Mesodermal cell (in vitro differentiated cells): ENCODE data around the gene RGS12.

Experiments
- H3K27ac ChIP-seq: 2 replicates; pipeline ENCODE4 v1.7.0; 2013; ENCODE audit warnings: mild to moderate bottlenecking, low read depth, low read length, moderate library complexity; ENCODE audit not compliant: severe bottlenecking
- H3K36me3 ChIP-seq: 2 replicates; pipeline ENCODE4 v1.7.1; 2013; ENCODE audit warnings: mild to moderate bottlenecking, low read length, moderate library complexity; ENCODE audit not compliant: control insufficient read depth, insufficient read depth
- H3K4me1 ChIP-seq: one replicate; pipeline ENCODE4 v1.7.1; 2013; ENCODE audit warnings: mild to moderate bottlenecking, low read length; ENCODE audit not compliant: insufficient read depth, control insufficient read depth, poor library complexity, severe bottlenecking
- H3K4me3 ChIP-seq: 2 replicates; pipeline ENCODE4 v1.7.0; 2013; ENCODE audit warnings: low read length, control low read depth, mild to moderate bottlenecking; ENCODE audit not compliant: insufficient read depth, poor library complexity, severe bottlenecking; ENCODE audit errors: extremely low read depth
- H3K9me3 ChIP-seq: 2 replicates; pipeline ENCODE4 v1.7.1; 2013; ENCODE audit warnings: mild to moderate bottlenecking, low read length, moderate library complexity; ENCODE audit not compliant: control insufficient read depth
- WGBS, 2 experiments: methylation state at CpG; one replicate each; pipeline ENCODE4 v1.1.5; 2013; ENCODE audit warnings: missing lambda C conversion rate in 2 of 2; ENCODE audit not compliant: insufficient coverage in 2 of 2; 5-methylcytosine and 5-hydroxymethylcytosine counted together

RGS12 gene

DNA sequence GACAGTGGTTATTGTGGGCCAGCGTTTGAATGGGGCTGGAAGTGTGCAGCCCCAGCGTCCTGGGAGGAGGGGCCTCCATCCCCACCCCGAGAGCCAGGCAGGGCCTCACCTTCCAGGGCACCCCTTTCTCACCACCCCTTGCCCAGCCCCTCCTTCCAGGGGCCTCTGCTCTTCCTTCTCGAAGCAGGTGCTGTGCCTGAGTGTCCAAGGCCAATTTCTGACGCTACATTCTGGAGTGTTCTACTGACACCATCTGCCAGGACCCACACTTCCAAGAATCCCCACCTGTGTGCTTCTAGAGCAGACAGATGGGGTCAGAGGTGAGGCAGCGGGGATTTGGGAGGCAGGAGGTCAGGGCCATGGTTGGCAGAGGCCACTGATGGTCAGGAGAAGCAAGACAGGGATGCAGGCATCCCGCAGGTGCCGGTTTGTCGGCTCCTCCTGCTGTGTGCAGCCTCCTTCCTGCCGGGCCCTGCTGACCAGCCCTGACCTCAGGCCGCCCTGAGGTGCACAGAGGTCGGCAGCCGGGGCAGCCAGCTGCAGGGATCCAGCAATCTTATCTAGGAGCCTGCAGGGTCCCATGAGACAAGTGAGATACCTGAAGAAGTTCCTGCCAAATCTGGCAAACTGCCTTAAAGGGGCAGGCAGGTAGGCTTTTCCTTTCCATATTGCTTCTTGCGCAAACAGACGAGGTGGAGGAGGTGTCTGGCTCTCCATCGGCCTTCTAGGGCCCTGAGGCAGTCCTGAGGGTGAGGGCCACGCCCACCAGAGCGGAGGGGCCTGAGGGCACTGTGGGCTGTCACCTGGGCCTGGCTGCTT is 25.0 kb upstream of the RGS12 start:
- H3K4me1 ChIP-seq = no peaks in the 10 kb centered on the region
- H3K4me3 ChIP-seq = no peak overlapping the region
- 75 to 80% methylated on average over 15 to 16 of the region's 18 CpGs for WGBS, 2 experiments

DNA sequence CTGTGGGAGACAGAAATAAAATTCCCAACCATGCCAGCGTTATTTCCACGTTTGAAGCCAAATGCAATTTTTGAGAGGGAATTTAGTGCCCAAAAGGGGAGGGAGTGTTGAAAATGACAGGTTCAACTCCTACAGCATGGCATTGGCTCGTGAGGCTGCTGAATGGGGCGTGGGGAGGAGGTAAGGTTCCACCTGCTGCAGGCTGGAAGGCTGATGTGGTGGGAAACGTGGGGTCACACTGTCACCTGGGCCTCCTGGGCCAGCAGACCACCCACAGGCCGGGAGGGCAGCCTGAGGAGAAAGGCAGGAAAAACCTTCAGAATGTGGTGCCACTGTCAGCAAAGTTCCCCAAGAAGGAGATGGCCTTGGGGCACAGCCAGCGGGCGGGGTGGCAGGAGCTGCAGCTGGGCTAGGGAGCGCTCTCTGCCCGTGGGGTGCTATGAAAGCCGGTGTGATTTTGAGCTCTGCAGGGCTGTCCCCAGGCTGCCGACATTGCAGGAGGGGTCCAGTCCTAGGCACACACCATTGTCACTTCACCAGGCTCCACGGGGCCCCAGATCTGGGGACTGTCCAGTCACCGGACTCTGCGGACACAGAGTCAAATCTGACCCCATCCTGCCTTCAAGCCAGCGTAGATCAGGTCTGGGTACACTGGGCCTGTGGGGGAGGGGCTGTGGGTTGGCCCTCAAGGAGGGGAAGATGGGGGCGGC is 24.3 kb upstream of the RGS12 start:
- H3K4me3 ChIP-seq = no peak overlapping the region
- H3K9me3 ChIP-seq = no peaks in the 10 kb centered on the region
- no peaks in the 10 kb centered on the region for H3K36me3 ChIP-seq
- no peak overlapping the region for H3K27ac ChIP-seq
- no peaks in the 10 kb centered on the region for H3K4me1 ChIP-seq
- 90 to 91% methylated on average over 12 to 13 of the region's 17 CpGs for WGBS, 2 experiments

More for the DNA sequence above, 25.0 kb upstream of the RGS12 start:
- Histone ChIP-seq H3K9me3 (no peaks in the 10 kb centered on the region), H3K27ac (no peak overlapping the region), H3K36me3 (no peaks in the 10 kb centered on the region)

DNA sequence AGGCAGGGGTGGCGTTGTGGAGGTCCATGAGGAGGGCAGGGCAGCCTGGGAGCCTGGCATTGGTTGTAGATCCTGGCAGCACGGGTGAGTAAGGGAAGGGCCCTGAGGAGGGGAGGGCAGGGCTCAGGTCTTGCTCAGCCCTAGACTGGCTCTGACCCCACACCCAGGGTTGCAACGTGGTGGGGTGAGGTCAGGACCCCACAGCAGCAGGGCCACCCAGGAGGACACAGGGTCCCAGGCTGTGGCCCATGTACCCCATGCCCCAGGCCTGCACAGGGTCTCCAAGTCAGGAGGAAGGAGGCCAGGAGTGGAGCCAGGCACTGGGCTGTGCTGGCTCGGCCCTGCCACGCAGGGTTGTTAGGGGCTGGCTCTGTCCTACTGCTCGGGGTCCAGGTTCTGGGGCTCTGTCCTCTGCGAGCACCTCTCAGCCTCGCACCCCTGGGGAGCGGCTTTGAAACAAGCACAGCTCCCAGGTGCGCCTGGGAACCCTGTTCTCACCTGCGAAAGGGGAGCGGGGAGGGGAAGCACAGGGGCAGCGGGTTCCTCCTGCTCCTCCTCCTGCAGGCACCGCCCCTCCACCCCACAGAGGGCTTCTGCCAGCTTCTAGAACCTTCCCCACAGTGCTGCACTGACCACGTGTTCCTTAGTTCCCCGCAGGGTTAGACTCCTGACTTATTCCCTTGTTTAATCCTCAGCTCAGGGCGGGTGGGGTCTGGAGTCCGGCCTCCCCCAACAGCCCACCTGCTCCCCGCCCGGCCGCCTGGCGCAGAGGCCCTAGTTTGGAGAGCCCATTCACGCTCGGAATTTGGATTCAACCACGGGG is 23.5 kb upstream of the RGS12 start:
- WGBS, 2 experiments = 85 to 88% methylated on average over 16 to 25 of the region's 25 CpGs

DNA sequence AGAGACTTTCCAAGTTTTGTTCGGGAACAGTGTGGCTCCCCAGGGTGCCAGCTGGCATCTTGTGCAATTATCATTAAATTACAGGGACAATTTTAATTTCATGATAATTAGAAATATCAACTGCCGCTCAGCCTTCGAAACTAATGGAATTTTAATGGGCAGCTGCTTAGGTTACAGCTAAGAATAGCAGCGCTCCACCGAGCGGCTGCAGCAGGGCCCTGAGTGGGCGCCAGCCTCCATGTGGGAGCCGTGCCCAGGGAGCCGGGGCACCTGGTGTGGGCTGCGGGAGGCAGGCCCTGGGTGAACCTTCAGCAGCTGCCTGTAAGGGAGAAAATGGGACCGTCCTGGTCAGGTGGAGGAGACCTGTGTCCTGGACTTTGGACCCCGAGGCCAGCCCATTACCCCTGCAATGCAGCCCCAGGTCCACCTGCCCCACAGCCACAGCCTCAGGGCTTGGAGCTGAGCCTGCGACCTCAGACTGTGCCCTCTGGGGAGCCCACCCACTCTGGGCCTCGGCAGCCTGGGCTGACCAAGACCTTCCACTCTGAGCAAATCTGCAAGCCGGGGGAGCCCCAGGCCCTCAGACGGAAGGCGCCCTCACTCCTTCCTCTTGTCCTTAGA is 22.7 kb upstream of the RGS12 start:
- Histone ChIP-seq H3K36me3 (no peaks in the 10 kb centered on the region), H3K4me1 (no peaks in the 10 kb centered on the region), H3K9me3 (no peaks in the 10 kb centered on the region), H3K27ac (no peak overlapping the region), H3K4me3 (no peak overlapping the region)
- 90 to 92% methylated on average over 11 to 16 of the region's 17 CpGs for WGBS, 2 experiments

More for the DNA sequence above, 23.5 kb upstream of the RGS12 start:
- H3K9me3 ChIP-seq = no peaks in the 10 kb centered on the region
- H3K36me3 ChIP-seq = no peaks in the 10 kb centered on the region
- H3K4me3 ChIP-seq = no peak overlapping the region
- H3K27ac ChIP-seq = no peak overlapping the region
- no peaks in the 10 kb centered on the region for H3K4me1 ChIP-seq

DNA sequence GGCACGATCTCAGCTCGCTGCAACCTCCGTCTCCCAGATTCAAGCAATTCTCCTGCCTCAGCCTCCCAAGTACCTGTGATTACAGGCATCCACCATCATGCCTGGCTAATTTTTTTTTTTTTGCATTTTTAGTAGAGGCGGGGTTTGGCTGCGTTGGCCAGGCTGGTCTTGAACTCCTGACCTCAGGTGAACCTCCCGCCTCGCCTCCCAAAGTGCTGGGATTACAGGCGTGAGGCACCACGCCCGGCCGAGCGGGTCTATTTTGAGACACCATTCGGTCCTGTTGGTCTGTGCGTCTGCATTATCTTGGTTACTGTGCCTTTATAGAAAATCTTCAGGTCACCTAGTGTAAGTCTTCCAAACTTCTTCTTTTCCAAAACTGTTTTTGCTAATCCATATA is 21.7 kb upstream of the RGS12 start:
- H3K36me3 ChIP-seq = no peaks in the 10 kb centered on the region
- no peaks in the 10 kb centered on the region for H3K4me1 ChIP-seq
- H3K27ac ChIP-seq = no peak overlapping the region
- H3K4me3 ChIP-seq = no peak overlapping the region
- WGBS, 2 experiments = 83 to 87% methylated on average over 11 of the region's 14 CpGs
- no peaks in the 10 kb centered on the region for H3K9me3 ChIP-seq

DNA sequence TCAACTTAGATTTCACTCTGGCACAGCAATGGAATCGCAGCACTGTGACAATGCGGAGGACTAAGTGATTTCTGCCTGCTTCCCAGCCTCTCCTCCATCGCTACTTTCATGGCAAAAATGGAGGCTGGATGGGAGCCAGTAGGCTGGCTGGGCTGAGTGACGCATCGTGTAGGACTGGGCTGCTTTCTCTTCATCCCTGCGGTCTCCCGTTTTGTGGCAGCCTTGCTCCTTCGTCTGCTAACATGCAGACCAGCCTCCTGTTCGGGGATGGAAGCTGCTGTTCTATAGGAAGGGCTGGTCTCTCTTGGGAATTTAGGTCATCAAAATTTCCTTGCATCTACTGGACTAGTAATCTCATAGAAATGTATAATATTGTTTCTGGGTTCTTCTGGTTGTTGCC is 15.8 kb upstream of the RGS12 start:
- Histone ChIP-seq H3K4me1 (no peaks in the 10 kb centered on the region), H3K4me3 (no peak overlapping the region), H3K9me3 (peaks cover 5% of the 10 kb centered on the region), H3K36me3 (no peaks in the 10 kb centered on the region), H3K27ac (no peak overlapping the region)
- WGBS, 2 experiments = 87 to 93% methylated on average over 5 to 9 of the region's 9 CpGs

DNA sequence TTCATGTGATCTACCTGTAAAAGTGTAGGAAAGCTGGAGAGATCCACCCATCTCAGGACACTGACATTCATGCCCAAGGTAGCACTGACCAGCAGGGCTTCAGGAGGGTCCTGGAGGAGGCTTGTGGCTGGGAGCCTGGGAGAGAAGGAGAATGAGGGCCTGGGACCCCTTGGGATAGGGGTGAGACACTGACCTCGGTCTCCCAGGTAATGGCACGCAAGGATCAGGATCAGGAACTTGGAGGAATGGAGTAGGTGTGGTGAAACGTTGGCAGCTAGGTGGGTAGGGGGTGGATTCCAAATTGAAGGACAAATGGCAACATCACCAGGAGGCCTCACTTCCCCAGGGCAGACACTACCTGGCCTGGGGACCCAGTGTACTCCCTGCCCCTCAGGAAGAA is 12.4 kb upstream of the RGS12 start:
- Histone ChIP-seq H3K36me3 (no peaks in the 10 kb centered on the region), H3K9me3 (peaks cover 5% of the 10 kb centered on the region), H3K4me1 (no peaks in the 10 kb centered on the region), H3K4me3 (no peak overlapping the region), H3K27ac (no peak overlapping the region)
- 65 to 87% methylated on average over 2 to 3 of the region's 3 CpGs for WGBS, 2 experiments

DNA sequence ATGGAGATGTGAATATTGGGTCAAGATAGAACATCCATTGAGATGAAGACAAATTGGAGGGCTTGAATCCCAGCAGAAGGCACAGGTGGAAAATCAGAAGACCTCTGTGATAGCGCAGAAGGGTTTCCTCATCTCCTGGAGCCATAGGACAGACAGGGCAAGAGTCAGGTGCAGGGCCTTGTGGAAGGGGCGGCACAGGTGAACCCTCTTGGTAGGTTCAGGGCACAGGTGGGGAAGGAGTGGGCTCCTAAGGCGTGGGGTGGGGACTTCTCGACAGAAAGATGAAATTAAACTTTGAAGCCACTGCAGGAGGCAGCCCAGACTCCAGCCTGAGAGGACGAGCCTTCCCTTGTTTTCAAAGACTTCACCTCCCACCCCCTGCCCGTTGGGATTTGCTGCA is 9.3 kb upstream of the RGS12 start:
- Histone ChIP-seq H3K4me1 (peaks cover 6% of the 10 kb centered on the region), H3K36me3 (no peaks in the 10 kb centered on the region), H3K27ac (no peak overlapping the region), H3K4me3 (no peak overlapping the region), H3K9me3 (peaks cover 5% of the 10 kb centered on the region)
- 89 to 92% methylated on average over 4 to 5 of the region's 6 CpGs for WGBS, 2 experiments

DNA sequence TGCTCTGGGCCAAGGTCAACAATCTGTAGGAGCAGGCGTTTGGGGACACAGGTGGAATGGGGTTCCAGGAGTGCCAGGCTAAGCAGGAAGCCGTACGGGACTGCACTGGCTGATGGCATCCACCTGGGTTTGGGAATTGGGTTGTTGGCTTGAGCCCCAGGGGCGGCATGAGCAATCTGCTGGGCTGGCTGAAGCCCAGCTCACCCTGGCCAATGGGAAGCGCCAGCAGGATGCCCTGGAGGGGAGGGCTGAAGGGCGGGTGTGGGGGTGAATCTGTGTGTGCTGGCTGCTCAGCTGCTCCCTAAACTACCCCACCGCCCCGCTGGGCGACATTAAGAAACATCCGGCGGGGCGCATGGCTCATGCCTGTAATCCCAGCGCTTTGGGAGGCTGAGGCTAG is 8.9 kb upstream of the RGS12 start:
- no peak overlapping the region for H3K27ac ChIP-seq
- peaks cover 5% of the 10 kb centered on the region for H3K9me3 ChIP-seq
- peaks cover 6% of the 10 kb centered on the region for H3K4me1 ChIP-seq
- no peaks in the 10 kb centered on the region for H3K36me3 ChIP-seq
- 75 to 94% methylated on average over 2 to 11 of the region's 13 CpGs for WGBS, 2 experiments
- H3K4me3 ChIP-seq = no peak overlapping the region
